GM23338 (cell line): Measurements from ENCODE around the gene PLOD2. TPM values are rescaled to one million over a fixed set of nuclear protein-coding genes. Genes with fewer than 3 reads are reported as not detected.

Source experiments
- ATAC-seq: fragments of 200-7000 bp; cut with Tn5 transposase; 3 replicates; pipeline ENCODE4 v1.9.1; 2020
- DNase-seq: peaks from one replicate; pipeline ENCODE4 v3.0.0-alpha.2; 2015; ENCODE audit warnings: low spot score
- H2AFZ ChIP-seq: fragments of 200-600 bp; sonication (generic); 2 replicates; pipeline ENCODE4 v1.8.0; 2016; ENCODE audit warnings: antibody characterized with exemption, mild to moderate bottlenecking, moderate library complexity
- H3F3A ChIP-seq: fragments of 200-600 bp; sonication (generic); replicated peaks from 2 replicates; pipeline ENCODE4 v1.8.0; 2017; ENCODE audit warnings: antibody characterized with exemption, mixed run types, low read depth
- H3K27ac ChIP-seq: fragments of 200-600 bp; sonication (generic); 2 replicates; pipeline ENCODE4 v1.6.1; 2016; ENCODE audit warnings: low read depth
- H3K27me3 ChIP-seq: fragments of 200-600 bp; sonication (generic); 2 replicates; pipeline ENCODE4 v1.8.0; 2016; ENCODE audit warnings: mild to moderate bottlenecking, mixed run types, moderate library complexity; ENCODE audit not compliant: insufficient read depth
- H3K36me3 ChIP-seq: fragments of 200-600 bp; sonication (generic); 2 replicates; pipeline ENCODE4 v1.8.0; 2016; ENCODE audit warnings: mild to moderate bottlenecking; ENCODE audit not compliant: insufficient read depth
- H3K4me1 ChIP-seq: fragments of 200-600 bp; sonication (generic); 2 replicates; pipeline ENCODE4 v1.8.0; 2016; ENCODE audit warnings: mild to moderate bottlenecking, moderate library complexity; ENCODE audit not compliant: insufficient read depth
- H3K4me2 ChIP-seq: fragments of 200-600 bp; sonication (generic); 2 replicates; pipeline ENCODE4 v1.7.1; 2017; ENCODE audit warnings: mixed run types
- H3K4me3 ChIP-seq: fragments of 200-600 bp; sonication (generic); 2 replicates; pipeline ENCODE4 v1.6.1; 2016; ENCODE audit warnings: mixed run types
- H3K79me2 ChIP-seq: fragments of 200-600 bp; sonication (generic); replicated peaks from 2 replicates; pipeline ENCODE4 v1.8.0; 2017; ENCODE audit warnings: mild to moderate bottlenecking; ENCODE audit not compliant: insufficient read depth
- H3K9me2 ChIP-seq: fragments of 200-600 bp; sonication (generic); 2 replicates; pipeline ENCODE4 v1.8.0; 2017; ENCODE audit not compliant: insufficient read depth
- H4K20me1 ChIP-seq: fragments of 200-600 bp; sonication (generic); replicated peaks from 2 replicates; pipeline ENCODE4 v1.8.0; 2017; ENCODE audit warnings: mild to moderate bottlenecking; ENCODE audit not compliant: insufficient read depth
- H3K27ac Mint-ChIP-seq: 2 replicates; pipeline ENCODE4 v1.8.0; 2020; ENCODE audit warnings: inconsistent platforms, mild to moderate bottlenecking, moderate library complexity, mixed read lengths
- H3K27me3 Mint-ChIP-seq: 3 replicates; pipeline ENCODE4 v1.8.0; 2022; ENCODE audit warnings: low read depth, mild to moderate bottlenecking, moderate library complexity, mixed read lengths, inconsistent platforms; ENCODE audit not compliant: insufficient read depth, poor library complexity
- H3K36me3 Mint-ChIP-seq: 3 replicates; pipeline ENCODE4 v1.8.0; 2021; ENCODE audit warnings: low read depth, mild to moderate bottlenecking, inconsistent platforms, moderate library complexity, mixed read lengths
- H3K4me1 Mint-ChIP-seq: 3 replicates; pipeline ENCODE4 v1.8.0; 2020; ENCODE audit warnings: mild to moderate bottlenecking, inconsistent platforms, mixed read lengths
- H3K4me3 Mint-ChIP-seq: 3 replicates; pipeline ENCODE4 v1.8.0; 2021; ENCODE audit warnings: moderate library complexity, mild to moderate bottlenecking, inconsistent platforms, mixed read lengths
- H3K9me3 Mint-ChIP-seq: 3 replicates; pipeline ENCODE4 v1.8.0; 2020; ENCODE audit warnings: moderate library complexity, mild to moderate bottlenecking, inconsistent platforms, mixed read lengths
- CREB1 ChIP-seq: fragments of 250-450 bp; sonication (Bioruptor Pico); IDR thresholded peaks from 2 replicates; pipeline ENCODE4 v1.5.0; 2020; ENCODE audit warnings: low read depth, mild to moderate bottlenecking, moderate library complexity
- EZH2 ChIP-seq: fragments of 200-600 bp; sonication (generic); IDR thresholded peaks from one replicate; pipeline ENCODE4 v1.8.0; 2017; ENCODE audit warnings: antibody characterized with exemption, mild to moderate bottlenecking, low read depth; ENCODE audit not compliant: unreplicated experiment
- EZH2phosphoT487 ChIP-seq: fragments of 200-600 bp; sonication (generic); IDR thresholded peaks from one replicate; pipeline ENCODE4 v1.8.1; 2018; ENCODE audit warnings: antibody characterized with exemption; ENCODE audit not compliant: unreplicated experiment
- JUNB ChIP-seq: IDR thresholded peaks from one replicate; pipeline ENCODE4 v1.6.1; 2016; ENCODE audit warnings: antibody characterized with exemption; ENCODE audit not compliant: unreplicated experiment
- NANOG ChIP-seq: IDR thresholded peaks from 2 replicates; pipeline ENCODE4 v1.6.1; 2016; ENCODE audit warnings: antibody characterized with exemption, borderline replicate concordance
- POLR2AphosphoS5 ChIP-seq: IDR thresholded peaks from 2 replicates; pipeline ENCODE4 v1.6.1; 2016; ENCODE audit warnings: antibody characterized with exemption, low read depth
- STAT1 ChIP-seq: IDR thresholded peaks from one replicate; pipeline ENCODE4 v1.6.1; 2016; ENCODE audit warnings: antibody characterized with exemption; ENCODE audit not compliant: unreplicated experiment
- ZNF114 ChIP-seq: fragments of 250-450 bp; sonication (Bioruptor Pico); IDR thresholded peaks from 2 replicates; pipeline ENCODE4 v1.5.0; 2020; ENCODE audit warnings: mild to moderate bottlenecking, moderate library complexity
- ZNF331 ChIP-seq: fragments of 250-450 bp; sonication (Bioruptor Pico); IDR thresholded peaks from 2 replicates; pipeline ENCODE4 v1.5.0; 2020; ENCODE audit warnings: low read depth, mild to moderate bottlenecking, moderate library complexity
- polyA plus RNA-seq: library from polyadenylated mRNA; unstranded; fragments of >200 nt; fragmentation: Nextera tagmentation; extraction: Ambion mirVana; gene quantifications from 2 replicates; pipeline ENCODE4 v1.2.1, GENCODE V29; 2016
- total RNA-seq: library from RNA; depleted of rRNA; stranded (reverse); fragments of >200 nt; shearing (Covaris generic); gene quantifications from 2 replicates; pipeline ENCODE4 v1.2.3, GENCODE V29; 2014
- TF ChIP-seq, protein P1 (sequence below): IDR thresholded peaks from one replicate; pipeline ENCODE4 v1.6.1; 2018; ENCODE audit warnings: antibody characterized with exemption; ENCODE audit not compliant: unreplicated experiment
- TF ChIP-seq, protein P2 (sequence below): IDR thresholded peaks from 2 replicates; pipeline ENCODE4 v1.6.1; 2016; ENCODE audit warnings: antibody characterized with exemption
- TF ChIP-seq, protein P3 (sequence below): fragments of 250-450 bp; sonication (Bioruptor Pico); IDR thresholded peaks from 2 replicates; pipeline ENCODE4 v1.5.0; 2020; ENCODE audit warnings: mild to moderate bottlenecking, moderate library complexity
- TF ChIP-seq, protein P4 (sequence below), 2 experiments: fragments of 200-600 bp in 1 of 2; sonication (generic) in 1 of 2; conservative IDR thresholded peaks; 2 replicates each; pipeline versions ENCODE4 v1.5.1 to v1.6.1; 2016 to 2017; ENCODE audit warnings: antibody characterized with exemption in 2 of 2, low read depth in 2 of 2, mild to moderate bottlenecking in 2 of 2, moderate library complexity in 1 of 2

The PLOD2 gene
- total and polyA plus RNA-seq, 2 experiments from 2014 or later: 26.7 to 30.5 TPM

DNA sequence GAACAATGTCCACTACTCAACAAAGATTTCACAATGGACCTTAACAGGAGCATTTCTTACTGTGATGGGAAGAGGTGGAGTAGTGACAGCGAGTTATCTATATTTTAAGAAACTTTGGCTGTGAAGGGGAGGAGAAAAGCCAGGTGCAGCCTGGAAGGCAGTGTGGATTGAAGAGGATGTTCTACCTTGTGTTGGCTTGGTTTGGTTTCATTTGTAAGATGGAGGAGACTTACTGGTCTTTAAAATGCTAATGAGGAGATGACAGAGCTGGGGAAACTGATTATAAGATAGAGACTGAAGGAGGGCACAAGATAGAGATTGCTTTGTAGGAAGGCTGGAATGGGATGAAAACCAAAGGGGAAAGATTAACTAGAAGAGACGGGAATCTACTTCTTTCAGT is 59.4 kb downstream of the PLOD2 start:
- H3K27ac ChIP-seq: no peak overlapping the region
- no peak overlapping the region for H2AFZ ChIP-seq
- DNase-seq (no peak), ATAC-seq (no peak)
- no peak overlapping the region for H3K4me2 ChIP-seq
- H3F3A ChIP-seq: no peaks in the 10 kb centered on the region
- H3K4me3 ChIP-seq: no peak overlapping the region
- Mint-ChIP-seq H3K4me1 (peaks cover 36% of the 10 kb centered on the region), H3K4me3 (no peak overlapping the region), H3K27ac (no peak overlapping the region), H3K9me3 (no peaks in the 10 kb centered on the region; the same call in 2 of the 3 replicates), H3K27me3 (peaks cover 7% of the 10 kb centered on the region), H3K36me3 (peaks cover 4% of the 10 kb centered on the region; the same call in 2 of the 3 replicates)
- H3K9me2 ChIP-seq: no peaks in the 10 kb centered on the region
- no peaks in the 10 kb centered on the region for H3K79me2 ChIP-seq
- TF ChIP-seq, protein P1, sequence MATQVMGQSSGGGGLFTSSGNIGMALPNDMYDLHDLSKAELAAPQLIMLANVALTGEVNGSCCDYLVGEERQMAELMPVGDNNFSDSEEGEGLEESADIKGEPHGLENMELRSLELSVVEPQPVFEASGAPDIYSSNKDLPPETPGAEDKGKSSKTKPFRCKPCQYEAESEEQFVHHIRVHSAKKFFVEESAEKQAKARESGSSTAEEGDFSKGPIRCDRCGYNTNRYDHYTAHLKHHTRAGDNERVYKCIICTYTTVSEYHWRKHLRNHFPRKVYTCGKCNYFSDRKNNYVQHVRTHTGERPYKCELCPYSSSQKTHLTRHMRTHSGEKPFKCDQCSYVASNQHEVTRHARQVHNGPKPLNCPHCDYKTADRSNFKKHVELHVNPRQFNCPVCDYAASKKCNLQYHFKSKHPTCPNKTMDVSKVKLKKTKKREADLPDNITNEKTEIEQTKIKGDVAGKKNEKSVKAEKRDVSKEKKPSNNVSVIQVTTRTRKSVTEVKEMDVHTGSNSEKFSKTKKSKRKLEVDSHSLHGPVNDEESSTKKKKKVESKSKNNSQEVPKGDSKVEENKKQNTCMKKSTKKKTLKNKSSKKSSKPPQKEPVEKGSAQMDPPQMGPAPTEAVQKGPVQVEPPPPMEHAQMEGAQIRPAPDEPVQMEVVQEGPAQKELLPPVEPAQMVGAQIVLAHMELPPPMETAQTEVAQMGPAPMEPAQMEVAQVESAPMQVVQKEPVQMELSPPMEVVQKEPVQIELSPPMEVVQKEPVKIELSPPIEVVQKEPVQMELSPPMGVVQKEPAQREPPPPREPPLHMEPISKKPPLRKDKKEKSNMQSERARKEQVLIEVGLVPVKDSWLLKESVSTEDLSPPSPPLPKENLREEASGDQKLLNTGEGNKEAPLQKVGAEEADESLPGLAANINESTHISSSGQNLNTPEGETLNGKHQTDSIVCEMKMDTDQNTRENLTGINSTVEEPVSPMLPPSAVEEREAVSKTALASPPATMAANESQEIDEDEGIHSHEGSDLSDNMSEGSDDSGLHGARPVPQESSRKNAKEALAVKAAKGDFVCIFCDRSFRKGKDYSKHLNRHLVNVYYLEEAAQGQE: no peak
- no peak for TF ChIP-seq EZH2
- TF ChIP-seq CREB1 (CRISPR knock-in tag): no peak
- TF ChIP-seq POLR2AphosphoS5: no peak
- TF ChIP-seq, protein P2, sequence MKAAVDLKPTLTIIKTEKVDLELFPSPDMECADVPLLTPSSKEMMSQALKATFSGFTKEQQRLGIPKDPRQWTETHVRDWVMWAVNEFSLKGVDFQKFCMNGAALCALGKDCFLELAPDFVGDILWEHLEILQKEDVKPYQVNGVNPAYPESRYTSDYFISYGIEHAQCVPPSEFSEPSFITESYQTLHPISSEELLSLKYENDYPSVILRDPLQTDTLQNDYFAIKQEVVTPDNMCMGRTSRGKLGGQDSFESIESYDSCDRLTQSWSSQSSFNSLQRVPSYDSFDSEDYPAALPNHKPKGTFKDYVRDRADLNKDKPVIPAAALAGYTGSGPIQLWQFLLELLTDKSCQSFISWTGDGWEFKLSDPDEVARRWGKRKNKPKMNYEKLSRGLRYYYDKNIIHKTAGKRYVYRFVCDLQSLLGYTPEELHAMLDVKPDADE: no peak
- no peak for TF ChIP-seq EZH2phosphoT487
- no peak for TF ChIP-seq ZNF114 (CRISPR knock-in tag)
- no peak for TF ChIP-seq ZNF331 (CRISPR knock-in tag)
- TF ChIP-seq, protein P3, sequence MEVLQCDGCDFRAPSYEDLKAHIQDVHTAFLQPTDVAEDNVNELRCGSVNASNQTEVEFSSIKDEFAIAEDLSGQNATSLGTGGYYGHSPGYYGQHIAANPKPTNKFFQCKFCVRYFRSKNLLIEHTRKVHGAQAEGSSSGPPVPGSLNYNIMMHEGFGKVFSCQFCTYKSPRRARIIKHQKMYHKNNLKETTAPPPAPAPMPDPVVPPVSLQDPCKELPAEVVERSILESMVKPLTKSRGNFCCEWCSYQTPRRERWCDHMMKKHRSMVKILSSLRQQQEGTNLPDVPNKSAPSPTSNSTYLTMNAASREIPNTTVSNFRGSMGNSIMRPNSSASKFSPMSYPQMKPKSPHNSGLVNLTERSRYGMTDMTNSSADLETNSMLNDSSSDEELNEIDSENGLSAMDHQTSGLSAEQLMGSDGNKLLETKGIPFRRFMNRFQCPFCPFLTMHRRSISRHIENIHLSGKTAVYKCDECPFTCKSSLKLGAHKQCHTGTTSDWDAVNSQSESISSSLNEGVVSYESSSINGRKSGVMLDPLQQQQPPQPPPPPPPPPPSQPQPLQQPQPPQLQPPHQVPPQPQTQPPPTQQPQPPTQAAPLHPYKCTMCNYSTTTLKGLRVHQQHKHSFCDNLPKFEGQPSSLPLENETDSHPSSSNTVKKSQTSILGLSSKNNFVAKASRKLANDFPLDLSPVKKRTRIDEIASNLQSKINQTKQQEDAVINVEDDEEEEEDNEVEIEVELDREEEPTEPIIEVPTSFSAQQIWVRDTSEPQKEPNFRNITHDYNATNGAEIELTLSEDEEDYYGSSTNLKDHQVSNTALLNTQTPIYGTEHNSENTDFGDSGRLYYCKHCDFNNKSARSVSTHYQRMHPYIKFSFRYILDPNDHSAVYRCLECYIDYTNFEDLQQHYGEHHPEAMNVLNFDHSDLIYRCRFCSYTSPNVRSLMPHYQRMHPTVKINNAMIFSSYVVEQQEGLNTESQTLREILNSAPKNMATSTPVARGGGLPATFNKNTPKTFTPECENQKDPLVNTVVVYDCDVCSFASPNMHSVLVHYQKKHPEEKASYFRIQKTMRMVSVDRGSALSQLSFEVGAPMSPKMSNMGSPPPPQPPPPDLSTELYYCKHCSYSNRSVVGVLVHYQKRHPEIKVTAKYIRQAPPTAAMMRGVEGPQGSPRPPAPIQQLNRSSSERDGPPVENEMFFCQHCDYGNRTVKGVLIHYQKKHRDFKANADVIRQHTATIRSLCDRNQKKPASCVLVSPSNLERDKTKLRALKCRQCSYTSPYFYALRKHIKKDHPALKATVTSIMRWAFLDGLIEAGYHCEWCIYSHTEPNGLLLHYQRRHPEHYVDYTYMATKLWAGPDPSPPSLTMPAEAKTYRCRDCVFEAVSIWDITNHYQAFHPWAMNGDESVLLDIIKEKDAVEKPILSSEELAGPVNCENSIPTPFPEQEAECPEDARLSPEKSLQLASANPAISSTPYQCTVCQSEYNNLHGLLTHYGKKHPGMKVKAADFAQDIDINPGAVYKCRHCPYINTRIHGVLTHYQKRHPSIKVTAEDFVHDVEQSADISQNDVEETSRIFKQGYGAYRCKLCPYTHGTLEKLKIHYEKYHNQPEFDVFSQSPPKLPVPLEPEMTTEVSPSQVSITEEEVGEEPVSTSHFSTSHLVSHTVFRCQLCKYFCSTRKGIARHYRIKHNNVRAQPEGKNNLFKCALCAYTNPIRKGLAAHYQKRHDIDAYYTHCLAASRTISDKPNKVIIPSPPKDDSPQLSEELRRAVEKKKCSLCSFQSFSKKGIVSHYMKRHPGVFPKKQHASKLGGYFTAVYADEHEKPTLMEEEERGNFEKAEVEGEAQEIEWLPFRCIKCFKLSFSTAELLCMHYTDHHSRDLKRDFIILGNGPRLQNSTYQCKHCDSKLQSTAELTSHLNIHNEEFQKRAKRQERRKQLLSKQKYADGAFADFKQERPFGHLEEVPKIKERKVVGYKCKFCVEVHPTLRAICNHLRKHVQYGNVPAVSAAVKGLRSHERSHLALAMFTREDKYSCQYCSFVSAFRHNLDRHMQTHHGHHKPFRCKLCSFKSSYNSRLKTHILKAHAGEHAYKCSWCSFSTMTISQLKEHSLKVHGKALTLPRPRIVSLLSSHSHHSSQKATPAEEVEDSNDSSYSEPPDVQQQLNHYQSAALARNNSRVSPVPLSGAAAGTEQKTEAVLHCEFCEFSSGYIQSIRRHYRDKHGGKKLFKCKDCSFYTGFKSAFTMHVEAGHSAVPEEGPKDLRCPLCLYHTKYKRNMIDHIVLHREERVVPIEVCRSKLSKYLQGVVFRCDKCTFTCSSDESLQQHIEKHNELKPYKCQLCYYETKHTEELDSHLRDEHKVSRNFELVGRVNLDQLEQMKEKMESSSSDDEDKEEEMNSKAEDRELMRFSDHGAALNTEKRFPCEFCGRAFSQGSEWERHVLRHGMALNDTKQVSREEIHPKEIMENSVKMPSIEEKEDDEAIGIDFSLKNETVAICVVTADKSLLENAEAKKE (CRISPR knock-in tag): no peak
- TF ChIP-seq NANOG: no peak
- TF ChIP-seq JUNB: no peak
- TF ChIP-seq, protein P4, sequence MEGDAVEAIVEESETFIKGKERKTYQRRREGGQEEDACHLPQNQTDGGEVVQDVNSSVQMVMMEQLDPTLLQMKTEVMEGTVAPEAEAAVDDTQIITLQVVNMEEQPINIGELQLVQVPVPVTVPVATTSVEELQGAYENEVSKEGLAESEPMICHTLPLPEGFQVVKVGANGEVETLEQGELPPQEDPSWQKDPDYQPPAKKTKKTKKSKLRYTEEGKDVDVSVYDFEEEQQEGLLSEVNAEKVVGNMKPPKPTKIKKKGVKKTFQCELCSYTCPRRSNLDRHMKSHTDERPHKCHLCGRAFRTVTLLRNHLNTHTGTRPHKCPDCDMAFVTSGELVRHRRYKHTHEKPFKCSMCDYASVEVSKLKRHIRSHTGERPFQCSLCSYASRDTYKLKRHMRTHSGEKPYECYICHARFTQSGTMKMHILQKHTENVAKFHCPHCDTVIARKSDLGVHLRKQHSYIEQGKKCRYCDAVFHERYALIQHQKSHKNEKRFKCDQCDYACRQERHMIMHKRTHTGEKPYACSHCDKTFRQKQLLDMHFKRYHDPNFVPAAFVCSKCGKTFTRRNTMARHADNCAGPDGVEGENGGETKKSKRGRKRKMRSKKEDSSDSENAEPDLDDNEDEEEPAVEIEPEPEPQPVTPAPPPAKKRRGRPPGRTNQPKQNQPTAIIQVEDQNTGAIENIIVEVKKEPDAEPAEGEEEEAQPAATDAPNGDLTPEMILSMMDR (conservative IDR thresholded peaks at IDR 0.05; ENCODE audit: low read depth in 2 of 2): no peak
- no peak for TF ChIP-seq STAT1
- H3K36me3 ChIP-seq: no peaks in the 10 kb centered on the region
- H3K4me1 ChIP-seq: peaks cover 25% of the 10 kb centered on the region
- H4K20me1 ChIP-seq: no peaks in the 10 kb centered on the region
- H3K27me3 ChIP-seq: no peaks in the 10 kb centered on the region
